Lung (tissue), 12 donors: ENCODE measurements around the gene TBC1D17. TPM values are rescaled to one million over a fixed set of nuclear protein-coding genes. Genes with fewer than 3 reads are reported as not detected.

Experiments
- ATAC-seq: fragments of 200-7000 bp; cut with Tn5 transposase; one replicate; pipeline ENCODE4 v1.9.1; 2020; ENCODE audit warnings: moderate number of reproducible peaks; ENCODE audit not compliant: insufficient read depth, low FRiP score
- DNase-seq, 3 donors: peaks; one replicate each; pipeline ENCODE4 v3.0.0-alpha.2; 2013 to 2017
- H3K27ac ChIP-seq, 2 donors: one replicate each; pipeline ENCODE4 v1.5.1; 2013; ENCODE audit warnings: mild to moderate bottlenecking in 2 of 2, moderate library complexity in 2 of 2, control low read depth in 1 of 2, inconsistent platforms in 1 of 2, low read depth in 1 of 2, low read length in 1 of 2
- H3K27me3 ChIP-seq, 3 donors: one replicate each; pipeline ENCODE4 v1.5.1; 2013; ENCODE audit warnings: low read length in 2 of 3; ENCODE audit not compliant: control insufficient read depth in 3 of 3, insufficient read depth in 3 of 3
- H3K36me3 ChIP-seq, 4 donors: one replicate each; pipeline ENCODE4 v1.5.1; 2013; ENCODE audit warnings: low read length in 4 of 4, mild to moderate bottlenecking in 1 of 4, moderate library complexity in 1 of 4; ENCODE audit not compliant: control insufficient read depth in 4 of 4, insufficient read depth in 4 of 4
- H3K4me1 ChIP-seq, 5 donors: one replicate each; pipeline ENCODE4 v1.5.1; 2013; ENCODE audit warnings: low read length in 5 of 5, mild to moderate bottlenecking in 2 of 5, moderate library complexity in 1 of 5; ENCODE audit not compliant: control insufficient read depth in 5 of 5, insufficient read depth in 5 of 5
- H3K4me3 ChIP-seq: one replicate; pipeline ENCODE4 v1.5.1; 2013; ENCODE audit warnings: mild to moderate bottlenecking, control low read depth, moderate library complexity
- H3K9ac ChIP-seq, 2 donors: one replicate each; pipeline ENCODE4 v1.5.1; 2013; ENCODE audit warnings: low read length in 2 of 2, control low read depth in 1 of 2; ENCODE audit not compliant: insufficient read depth in 1 of 2
- H3K9me3 ChIP-seq, 4 donors: one replicate each; pipeline ENCODE4 v1.5.1; 2013; ENCODE audit warnings: low read length in 3 of 4, mild to moderate bottlenecking in 1 of 4, moderate library complexity in 1 of 4; ENCODE audit not compliant: control insufficient read depth in 4 of 4, insufficient read depth in 3 of 4
- CTCF ChIP-seq: IDR thresholded peaks from 2 replicates; pipeline ENCODE4 v1.5.1; 2012; ENCODE audit warnings: mild to moderate bottlenecking; ENCODE audit errors: control extremely low read depth, extremely low read depth
- WGBS, 2 donors: extraction: QIAGEN DNeasy Blood & Tissue Kit; methylation state at CpG; one replicate each; pipeline ENCODE4 v1.1.7; 2013; 5-methylcytosine and 5-hydroxymethylcytosine counted together
- polyA plus RNA-seq, 2 donors: library from polyadenylated mRNA; stranded (reverse); fragments of 200-250 nt; gene quantifications; one replicate each; pipeline ENCODE4 v1.2.1, GENCODE V29; 2013
- total RNA-seq, 2 donors: library from RNA; depleted of rRNA in 1 of 2; stranded (reverse); fragments of >200 nt in 1 of 2; gene quantifications; one replicate each; pipeline ENCODE4 v1.2.1, GENCODE V29; 2014 to 2021
- donor health status: control.
- donor health status: control.
- donor health status: Bipolar disorder and iron deficiency.
- donor health status: healthy.
- donor health status: DM: yes; HTN: yes; CAD: no.

The TBC1D17 gene
- total and polyA plus RNA-seq, 4 donors = 23.3 to 52.9 (median 32.4) TPM

GRCh38 chr19:49915271-49915670 lies 37.8 kb downstream of the TBC1D17 start:
- ATAC-seq (no peak), DNase-seq (no peak)
- H3K36me3 ChIP-seq = peaks cover 3 to 37% (median 25%) of the 10 kb centered on the region in 4 donors
- H3K27ac ChIP-seq = no peak overlapping the region
- H3K9me3 ChIP-seq = no peaks in the 10 kb centered on the region
- H3K27me3 ChIP-seq = no peaks in the 10 kb centered on the region
- H3K4me3 ChIP-seq = no peak overlapping the region
- WGBS, 2 donors = 97 to 99% methylated on average over 6 of the region's 6 CpGs
- TF ChIP-seq CTCF = no peak
- peaks cover 0 to 3% (median 0%) of the 10 kb centered on the region in 5 donors for H3K4me1 ChIP-seq
- no peak overlapping the region for H3K9ac ChIP-seq

- Histone ChIP-seq H3K27ac (peak overlapping the region in 1 of 2 donors; percentile 15), H3K9ac (no peak overlapping the region), H3K9me3 (no peaks in the 10 kb centered on the region), H3K4me1 (peaks cover 0 to 3% (median 0%) of the 10 kb centered on the region in 5 donors), H3K36me3 (peaks cover 3 to 33% (median 27%) of the 10 kb centered on the region in 4 donors), H3K4me3 (no peak overlapping the region), H3K27me3 (no peaks in the 10 kb centered on the region)
- DNase-seq (peak; percentile 27 to 51 (median 50)), ATAC-seq (no peak)
- no peak for TF ChIP-seq CTCF
- 49 to 71% methylated on average over 21 of the region's 21 CpGs for WGBS, 2 donors
Observed at GRCh38 chr19:49916839-49917733, 39.6 kb downstream of the TBC1D17 start.

- Histone ChIP-seq H3K4me1 (no peaks in the 10 kb centered on the region), H3K4me3 (no peak overlapping the region), H3K27me3 (no peaks in the 10 kb centered on the region), H3K27ac (no peak overlapping the region), H3K9me3 (no peaks in the 10 kb centered on the region), H3K36me3 (peaks cover 7 to 38% (median 29%) of the 10 kb centered on the region in 4 donors), H3K9ac (no peak overlapping the region)
- TF ChIP-seq CTCF = no peak
- DNase-seq = no peak
- WGBS, 2 donors = 92 to 95% methylated on average over 8 of the region's 8 CpGs
- ATAC-seq = no peak
Observed at GRCh38 chr19:49918089-49918488, 40.6 kb downstream of the TBC1D17 start.
